GM10248 (cell line): ENCODE results near the gene MARCHF9.
A peak's percentile ranks its signal among the peaks of the same experiment; 100 is the strongest.

Source experiments
- CTCF ChIA-PET: fragments of 300-600 bp; sonication (Branson Sonifier 250); formaldehyde crosslinking; extraction: SDS; loops from one replicate; lab custom pipeline; 2021; ENCODE audit warnings: antibody characterized with exemption; lab: Yijun Ruan, JAX
- POLR2A ChIA-PET: fragments of 350-650 bp; sonication (Branson Sonifier 250); formaldehyde crosslinking; extraction: SDS; loops from one replicate; lab custom pipeline; 2020; ENCODE audit warnings: antibody characterized with exemption; lab: Yijun Ruan, JAX
- DNase-seq: peaks from one replicate; pipeline ENCODE4 v3.0.0; 2012; ENCODE audit errors: extremely low spot score
- CTCF ChIP-seq: IDR thresholded peaks from 2 replicates; pipeline ENCODE4 v1.5.1; 2012; ENCODE audit warnings: mild to moderate bottlenecking, low read depth; ENCODE audit errors: extremely low read depth, missing control alignments, control extremely low read depth

Gene MARCHF9

GRCh38 chr12:57716305-57716704 lies 38.6 kb upstream of the MARCHF9 start:
- no peak for TF ChIP-seq CTCF
- ChIA-PET POLR2A (no interaction called here), CTCF (no interaction called here)
- DNase-seq = no peak

- ChIA-PET POLR2A (no interaction called here), CTCF (no interaction called here)
- no peak for DNase-seq
- no peak for TF ChIP-seq CTCF
Observed at GRCh38 chr12:57717131-57717530, 37.8 kb upstream of the MARCHF9 start.

- ChIA-PET POLR2A (no interaction called here), CTCF (interaction anchor here (1.0 to 1.9 kb wide), 4 partner anchors 14 to 85 kb away, joined by 3 to 5 read pairs (median 4); partner anchors contain the start of gene B4GALNT1)
- peak; percentile 6 for DNase-seq
- TF ChIP-seq CTCF = no peak
Observed at GRCh38 chr12:57717846-57718640, 36.9 kb upstream of the MARCHF9 start.

GRCh38 chr12:57718641-57719528 lies 36.0 kb upstream of the MARCHF9 start:
- DNase-seq = peak; percentile 4
- CTCF ChIA-PET = interaction anchor here (1.0 to 2.8 kb wide), 7 partner anchors 14 to 86 kb away, joined by 3 to 9 read pairs (median 5); partner anchors contain the start of genes B4GALNT1 and OS9
- POLR2A ChIA-PET = no interaction called here
- TF ChIP-seq CTCF = no peak

GRCh38 chr12:57719777-57720605 lies 34.9 kb upstream of the MARCHF9 start:
- TF ChIP-seq CTCF = no peak
- peak; percentile 10 for DNase-seq
- CTCF ChIA-PET = interaction anchor here (1.2 to 2.8 kb wide), 6 partner anchors 11 to 36 kb away, joined by 3 to 9 read pairs (median 5); partner anchors contain the start of gene OS9
- POLR2A ChIA-PET = no interaction called here
